NCI-H128 (cell line): Measurements from ENCODE around the gene GTF3C6.
A peak's percentile ranks its signal among the peaks of the same experiment; 100 is the strongest.
"Not testable (repeated sequence)": the region's sequence is repeated elsewhere in the genome, so short reads cannot be mapped to it uniquely, and the experiment has no call there.

Source experiments
- DNase-seq: peaks from one replicate; lab custom pipeline; 2025; ENCODE audit not compliant: unreplicated experiment; lab: John Stamatoyannopoulos, UW

GTF3C6 gene

DNA sequence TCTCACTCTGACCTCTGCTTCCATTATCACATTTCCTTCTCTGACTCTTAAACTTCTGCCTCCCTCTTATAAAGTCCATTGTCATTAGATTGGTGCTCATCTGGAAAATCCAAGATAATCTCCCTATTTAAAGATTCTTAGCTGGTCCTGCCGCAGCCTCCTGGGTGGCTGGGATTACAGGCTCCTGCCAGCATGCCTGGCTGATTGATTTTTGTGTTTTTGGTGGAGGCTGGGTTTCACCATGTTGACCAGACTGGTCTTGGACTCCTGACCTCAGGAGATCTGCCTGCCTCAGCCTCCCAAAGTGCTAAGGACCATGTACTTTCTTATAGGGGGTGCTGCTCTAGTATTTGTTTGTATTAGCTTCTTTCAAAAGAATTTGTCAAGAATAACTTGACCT, 18.1 kb downstream of the GTF3C6 start:
- DNase-seq: no peak

DNA sequence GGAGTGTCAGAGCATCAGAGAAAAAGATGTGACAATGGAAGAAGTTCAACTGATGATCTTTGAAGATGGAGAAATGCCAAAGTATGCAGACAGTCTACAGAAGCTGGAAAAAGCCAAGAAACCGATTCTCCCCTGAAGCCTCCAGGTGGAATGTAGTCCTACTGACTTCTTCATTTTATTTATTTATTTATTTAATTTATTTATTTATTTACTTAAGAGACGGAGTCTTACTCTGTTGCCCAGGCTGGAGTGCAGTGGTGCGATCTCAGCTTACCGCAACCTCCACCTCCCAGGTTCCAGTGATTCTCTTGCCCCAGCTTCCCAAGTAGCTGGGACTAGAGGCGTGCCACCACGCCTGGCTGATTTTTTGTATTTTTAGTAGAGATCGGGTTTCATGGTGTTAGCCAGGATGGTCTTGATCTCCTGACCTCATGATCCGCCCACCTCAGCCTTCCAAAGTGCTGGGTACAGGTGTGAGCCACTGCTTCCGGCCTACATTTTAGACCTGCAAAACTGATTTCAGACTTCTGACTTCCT, 21.1 kb downstream of the GTF3C6 start:
- DNase-seq: no peak

DNA sequence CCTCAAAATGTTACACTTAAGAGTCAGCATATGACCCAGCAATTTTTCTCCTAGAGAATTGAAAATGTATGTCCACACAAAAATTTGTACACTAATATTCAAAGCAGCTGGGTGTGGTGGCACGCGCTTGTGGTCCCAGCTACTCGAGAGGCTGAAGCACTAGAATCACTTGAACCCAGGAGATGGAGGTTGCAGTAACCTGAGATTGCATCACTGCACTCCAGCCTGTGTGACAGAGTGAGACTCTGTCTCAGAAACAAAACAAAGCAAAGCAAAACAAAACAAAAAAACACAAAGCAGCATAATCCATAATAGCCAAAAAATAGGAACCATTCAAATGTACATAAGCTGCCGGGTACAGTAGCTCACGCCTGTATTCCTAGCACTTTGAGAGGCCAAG, 21.7 kb downstream of the GTF3C6 start:
- DNase-seq: no peak

DNA sequence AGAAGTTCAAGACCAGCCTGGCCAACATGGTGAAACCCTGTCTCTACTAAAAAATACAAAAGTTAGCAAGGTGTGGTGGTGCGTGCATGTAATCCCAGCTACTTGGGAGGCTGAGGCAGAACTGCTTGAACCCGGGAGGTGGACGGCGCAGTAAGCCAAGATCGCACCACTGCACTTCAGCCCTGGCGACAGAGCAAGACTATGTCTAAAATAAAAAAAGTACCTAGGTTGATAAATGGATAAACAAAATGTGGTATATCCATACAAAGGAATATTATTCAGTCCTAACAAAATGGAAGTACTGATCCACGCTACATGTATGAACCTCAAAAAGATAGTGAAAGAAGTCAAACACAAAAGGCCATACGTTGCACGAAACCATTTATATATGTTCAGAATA, 22.1 kb downstream of the GTF3C6 start:
- no peak for DNase-seq

DNA sequence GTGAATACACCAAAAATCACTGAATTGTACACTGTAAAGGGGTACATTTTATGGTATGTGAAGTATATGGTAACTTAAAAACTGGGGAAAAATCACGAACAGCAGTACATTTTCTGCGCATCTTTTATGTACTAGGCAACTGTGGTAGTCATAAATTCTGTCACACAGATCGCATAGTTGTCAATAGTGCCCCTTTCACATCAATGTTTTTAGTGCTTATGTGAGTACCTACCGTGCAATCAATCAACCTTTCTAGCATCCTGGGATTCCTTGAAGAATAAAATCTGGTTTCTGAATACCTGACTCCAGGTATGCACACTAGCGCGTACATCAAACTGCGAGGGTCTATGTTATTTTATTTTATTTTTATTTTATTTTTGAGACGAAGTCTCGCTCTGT, 22.7 kb downstream of the GTF3C6 start:
- no peak for DNase-seq

DNA sequence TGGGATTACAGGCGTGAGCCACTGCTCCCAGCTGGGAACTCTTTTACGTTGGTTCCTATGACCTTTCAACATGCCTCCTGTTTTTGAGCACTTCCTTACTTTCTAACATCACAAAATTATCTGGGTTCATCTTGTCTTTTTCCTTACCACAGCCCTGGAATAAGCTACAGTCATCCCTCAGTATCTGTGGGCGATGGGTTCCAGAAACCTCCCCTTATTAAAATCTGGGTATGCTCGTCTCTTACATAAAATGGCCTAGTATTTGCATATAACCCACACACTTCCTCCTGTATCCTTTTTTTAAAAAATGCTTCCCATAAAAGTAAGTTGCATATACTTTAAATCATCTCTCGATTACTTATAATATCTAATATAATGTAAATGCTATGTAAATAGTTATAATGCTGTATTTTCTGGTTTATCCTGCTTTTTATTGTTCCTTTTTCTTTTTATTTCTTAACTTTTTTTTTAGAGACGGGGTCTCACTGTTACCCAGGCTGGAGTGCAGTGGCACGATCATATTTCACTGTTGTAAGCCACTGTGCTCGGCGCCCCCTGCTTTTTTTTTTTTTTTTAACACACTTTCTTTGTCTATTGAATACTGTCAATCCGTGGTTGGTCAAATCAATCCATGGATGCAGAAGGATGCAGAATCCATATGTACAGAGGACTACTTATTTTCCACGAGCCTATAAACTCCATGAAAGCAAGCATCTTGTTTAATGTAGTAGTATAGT, 32.5 kb downstream of the GTF3C6 start:
- DNase-seq: no peak

DNA sequence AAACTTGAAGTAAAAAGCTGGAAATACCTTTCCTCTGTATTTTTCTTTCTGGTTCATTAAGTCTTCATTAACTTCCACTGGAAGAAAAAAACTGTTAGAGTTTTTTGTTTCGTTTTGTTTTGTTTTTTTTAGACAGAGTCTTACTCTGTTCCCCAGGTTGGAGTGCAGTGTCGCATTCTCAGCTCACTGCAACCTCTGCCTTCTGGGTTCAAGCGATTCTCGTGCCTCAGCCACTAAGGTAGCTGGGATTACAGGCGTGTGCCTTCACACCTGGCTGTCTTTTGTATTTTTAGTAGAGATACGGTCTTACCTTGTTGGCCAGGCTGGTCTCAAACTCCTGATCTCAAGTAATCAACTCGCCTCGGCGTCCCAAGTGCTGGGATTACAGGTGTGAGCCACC, 38.2 kb downstream of the GTF3C6 start:
- DNase-seq: no peak

DNA sequence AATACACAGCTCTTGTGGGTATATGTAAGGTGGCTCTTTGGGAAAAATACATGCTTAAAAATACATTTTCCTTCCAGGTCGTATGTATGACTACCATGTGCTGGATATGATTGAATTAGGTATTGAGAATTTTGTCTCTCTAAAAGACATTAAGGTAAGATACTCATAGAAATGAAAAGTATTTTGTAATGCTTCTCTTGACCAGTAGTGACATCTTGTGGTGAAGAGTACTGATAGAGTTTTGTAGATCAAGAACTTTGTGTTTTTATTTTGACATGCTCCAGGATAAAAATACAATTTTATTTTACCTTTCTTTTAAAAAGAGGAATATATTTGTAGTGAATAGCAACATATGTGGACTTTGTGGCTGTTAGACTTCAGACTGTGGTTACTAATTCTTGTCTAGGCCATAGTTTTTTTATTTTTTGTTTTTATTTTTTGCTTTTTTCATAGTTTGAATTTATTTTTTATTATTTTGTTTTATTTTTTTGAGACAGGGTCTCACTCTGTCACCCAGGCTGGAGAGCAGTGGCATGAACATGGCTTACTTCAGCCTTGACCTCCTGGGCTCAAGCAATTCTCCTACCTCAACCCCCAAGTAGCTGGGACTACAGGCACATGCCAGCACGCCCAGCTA, 41.2 kb downstream of the GTF3C6 start:
- no peak for DNase-seq

DNA sequence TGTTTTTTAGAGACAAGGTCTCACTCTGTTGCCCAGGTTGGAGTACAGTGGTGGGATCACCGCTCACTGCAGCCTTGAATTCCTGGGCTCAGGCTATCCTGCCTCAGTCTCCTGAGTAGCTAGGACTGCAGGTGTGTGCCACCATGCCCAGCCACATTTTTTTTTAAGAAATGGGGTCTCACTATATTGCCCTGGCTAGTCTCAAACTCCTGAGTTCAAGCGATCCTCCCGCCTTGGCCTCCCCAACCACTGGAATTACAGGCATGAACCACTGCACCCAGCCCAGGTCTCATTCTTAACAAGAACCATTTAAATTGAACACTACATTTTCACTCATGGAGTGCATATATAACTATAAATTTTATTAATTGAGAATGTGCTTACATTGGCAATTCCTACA, 43.8 kb downstream of the GTF3C6 start:
- no peak for DNase-seq

DNA sequence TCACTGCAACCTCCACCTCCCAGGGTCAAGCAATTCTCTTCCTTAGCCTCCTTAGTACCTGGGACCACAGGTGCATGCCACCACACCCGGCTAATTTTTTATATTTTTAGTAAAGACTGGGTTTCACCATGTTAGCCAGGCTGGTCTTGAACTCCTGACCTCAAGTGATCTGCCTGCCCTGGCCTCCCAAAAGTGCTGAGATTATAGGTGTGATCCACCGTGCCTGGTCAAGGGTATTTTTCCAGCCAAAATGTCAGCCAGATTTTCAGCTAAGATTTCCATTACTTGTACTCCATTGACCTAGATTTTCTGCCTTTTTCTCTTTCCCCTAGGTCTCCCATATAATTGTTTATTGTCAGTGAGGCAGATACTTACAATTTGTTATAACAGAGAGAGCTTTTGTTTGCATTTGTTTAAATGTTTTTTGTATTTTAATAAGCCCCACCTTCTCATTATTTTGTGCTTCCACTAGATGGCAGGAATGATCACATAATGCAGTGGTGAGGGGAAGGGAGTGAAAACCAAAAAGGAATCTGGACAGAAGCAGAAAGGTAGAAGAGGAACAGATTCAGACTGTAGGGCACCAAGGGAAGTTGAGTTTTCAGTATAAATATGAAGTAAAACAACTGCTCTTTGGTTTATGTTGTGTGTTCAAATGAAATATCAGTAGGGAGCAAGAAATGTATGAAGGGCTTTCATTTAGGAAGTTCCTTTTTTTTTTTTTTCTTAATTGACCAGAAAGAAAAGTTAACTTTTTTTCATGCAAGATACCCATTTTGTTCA, 53.0 kb downstream of the GTF3C6 start:
- DNase-seq: peak; percentile 12

DNA sequence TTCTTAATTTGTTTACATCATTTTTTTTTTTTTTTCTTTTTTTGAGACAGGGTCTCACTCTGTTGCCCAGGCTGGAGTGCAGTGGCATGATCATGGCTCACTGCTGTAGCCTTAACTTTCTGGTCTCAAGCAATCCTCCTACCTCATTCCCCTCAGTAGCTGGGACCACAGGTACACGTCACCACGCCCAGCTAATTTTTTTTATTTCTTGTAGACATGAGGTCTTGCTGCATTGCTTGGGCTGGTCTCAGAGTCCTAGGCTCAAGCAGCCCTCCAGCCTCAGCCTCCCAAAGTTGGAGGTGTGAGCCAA, 53.6 kb downstream of the GTF3C6 start:
- no peak for DNase-seq

DNA sequence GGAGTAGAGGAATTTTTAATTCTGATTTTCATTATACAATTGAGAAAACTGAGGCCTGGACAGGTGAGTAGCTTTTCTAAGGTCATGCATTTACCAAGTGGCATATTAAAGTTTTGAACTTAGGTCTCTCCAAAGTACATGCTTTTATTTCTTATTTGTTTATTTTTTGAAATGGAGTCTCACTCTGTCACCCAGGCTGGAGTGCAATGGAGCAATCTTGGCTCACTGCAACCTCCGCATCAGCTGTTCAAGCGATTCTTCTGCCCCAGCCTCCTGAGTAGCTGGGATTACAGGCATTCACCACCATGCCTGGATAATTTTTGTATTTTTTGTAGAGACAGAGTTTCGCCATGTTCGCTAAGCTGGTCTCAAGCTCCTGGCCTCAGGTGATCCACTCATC, 54.0 kb downstream of the GTF3C6 start:
- not testable (repeated sequence) for DNase-seq

DNA sequence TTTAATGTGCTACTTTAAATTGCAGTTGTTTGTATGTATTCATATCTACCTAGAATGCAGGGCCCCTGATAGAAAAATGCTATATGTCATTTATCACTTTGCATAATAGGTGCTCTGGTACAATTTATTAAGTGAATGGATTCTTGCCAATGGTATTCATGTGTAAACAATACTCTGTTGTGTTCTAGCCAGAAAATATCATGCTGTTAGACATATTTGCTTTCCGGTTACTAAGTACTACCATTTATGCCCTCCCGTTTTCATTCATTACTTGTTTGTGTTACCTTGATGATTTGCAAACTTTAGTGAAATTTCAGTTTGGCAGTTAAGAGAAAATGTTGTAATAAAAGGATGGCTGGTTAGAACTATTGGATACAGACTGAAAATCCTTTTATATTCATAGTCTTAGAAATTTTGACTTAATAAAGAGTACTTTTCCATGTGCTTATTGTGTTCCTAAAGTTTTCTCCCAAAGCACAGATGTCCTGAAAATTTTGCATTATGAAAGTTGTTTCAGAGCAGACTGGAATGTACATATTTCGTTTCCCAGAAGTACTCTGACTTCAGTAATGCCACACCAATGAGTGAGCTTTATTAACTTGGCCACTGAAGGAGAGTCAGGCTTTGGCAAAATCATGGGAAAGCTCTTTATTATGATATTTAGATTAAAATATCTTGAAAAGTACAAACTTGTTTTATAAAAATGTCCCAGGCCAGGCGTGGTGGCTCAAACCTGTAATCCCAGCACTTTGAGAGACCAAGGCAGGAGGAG, 54.8 kb downstream of the GTF3C6 start:
- no peak for DNase-seq

DNA sequence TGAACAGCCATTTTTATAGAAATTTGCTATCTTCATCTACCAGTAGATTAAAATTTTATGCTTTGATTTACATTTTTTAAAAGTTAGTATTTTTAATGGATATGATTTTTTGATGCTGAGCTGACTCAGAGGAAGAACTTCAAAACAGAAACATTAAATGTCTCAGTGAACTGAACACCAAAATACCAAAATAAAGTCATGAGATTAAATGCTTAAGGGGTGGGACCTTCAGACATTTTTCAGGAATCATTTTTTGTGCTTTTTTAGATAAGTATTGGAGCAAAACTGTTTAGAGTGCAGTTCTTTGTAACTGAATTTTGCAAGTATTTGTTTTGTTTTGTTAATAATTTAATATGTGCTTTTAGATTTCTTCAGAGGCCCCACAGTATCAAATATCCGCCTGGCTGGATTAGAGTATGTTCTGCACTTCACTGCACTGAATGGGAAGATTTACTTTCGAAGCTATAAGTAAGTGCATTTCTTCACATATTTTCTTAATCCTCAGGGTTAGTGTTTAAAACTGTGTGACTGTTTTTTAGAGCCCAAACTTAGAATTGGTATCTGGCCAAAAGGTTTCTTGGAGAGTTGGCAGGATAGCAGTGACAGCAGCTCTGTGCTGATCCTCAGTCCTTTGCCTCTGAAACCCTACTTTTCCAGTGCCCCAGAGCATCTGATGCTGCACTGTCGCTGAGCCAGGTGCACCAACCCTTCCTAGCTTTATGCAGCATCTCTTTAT, 57.1 kb downstream of the GTF3C6 start:
- no peak for DNase-seq

DNA sequence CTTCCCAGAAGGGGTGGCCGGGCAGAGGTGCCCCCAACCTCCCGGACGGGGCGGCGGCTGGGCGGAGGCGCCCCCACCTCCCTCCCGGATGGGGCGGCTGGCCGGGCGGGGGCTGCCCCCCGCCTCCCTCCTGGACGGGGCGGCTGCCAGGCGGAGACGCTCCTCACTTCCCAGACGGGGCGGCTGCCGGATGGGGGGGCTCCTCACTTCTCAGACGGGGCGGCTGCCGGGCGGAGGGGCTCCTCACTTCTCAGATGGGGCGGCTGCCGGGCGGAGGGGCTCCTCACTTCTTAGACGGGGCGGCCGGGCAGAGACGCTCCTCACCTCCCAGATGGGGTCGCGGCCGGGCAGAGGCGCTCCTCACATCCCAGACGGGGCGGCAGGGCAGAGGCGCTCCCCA, 58.7 kb downstream of the GTF3C6 start:
- not testable (repeated sequence) for DNase-seq
